ENCODE results near the gene CHD5. TPM values are rescaled to one million over a fixed set of nuclear protein-coding genes. Genes with fewer than 3 reads are reported as not detected.

The CHD5 gene
- polyA plus RNA-seq, 1 donor (not counting 4 experiments of a cell fraction or from before 2014, with no cell fraction given), result 0.07 TPM

GRCh38 chr1:6170116-6170741, 9.9 kb downstream of the CHD5 start:
- Histone ChIP-seq H2AFZ (ENCODE audit: control insufficient read depth, low read length) (no peak overlapping the region), H3K4me3 (ENCODE audit: control insufficient read depth in 2 of 3, extremely low read depth in 1 of 3, insufficient read depth in 2 of 3, low read depth in 1 of 3, low read length in 3 of 3) (no peak overlapping the region), H3K9ac (ENCODE audit: control insufficient read depth, extremely low read depth, insufficient read depth, low read length) (no peak overlapping the region), H3K27ac (ENCODE audit: control insufficient read depth, insufficient read depth, low read length) (no peak overlapping the region), H3K4me1 (ENCODE audit: control insufficient read depth, extremely low read depth, insufficient read depth, low read length) (no peaks in the 10 kb centered on the region), H3K9me1 (ENCODE audit: control insufficient read depth, extremely low read depth, insufficient read depth, low read length) (no peaks in the 10 kb centered on the region), H3K36me3 (ENCODE audit: control insufficient read depth in 2 of 2, extremely low read depth in 1 of 2, insufficient read depth in 2 of 2, low read length in 2 of 2) (no peaks in the 10 kb centered on the region), H3K27me3 (ENCODE audit: control insufficient read depth, extremely low read depth, insufficient read depth, low read length) (peaks cover 40% of the 10 kb centered on the region), H3K9me3 (ENCODE audit: control insufficient read depth, low read depth, low read length) (no peaks in the 10 kb centered on the region), H3K79me2 (ENCODE audit: control insufficient read depth, insufficient read depth, low read length) (no peaks in the 10 kb centered on the region), H4K20me1 (ENCODE audit: control insufficient read depth, extremely low read depth, insufficient read depth, low read length) (no peaks in the 10 kb centered on the region), H3K4me2 (ENCODE audit: control insufficient read depth, extremely low read depth, insufficient read depth, low read depth, low read length) (no peak overlapping the region)
- no peak for DNase-seq (ENCODE audit: low read depth, low spot score)
- dilution Hi-C loops (cut with MboI; ENCODE audit: extremely low pct_ligation_motif_present, low sequenced_read_pairs), result no loop called here
- TF ChIP-seq EZH2 (IDR thresholded peaks at IDR 0.05; ENCODE audit: low read length), result no peak
- TF ChIP-seq, protein P1, sequence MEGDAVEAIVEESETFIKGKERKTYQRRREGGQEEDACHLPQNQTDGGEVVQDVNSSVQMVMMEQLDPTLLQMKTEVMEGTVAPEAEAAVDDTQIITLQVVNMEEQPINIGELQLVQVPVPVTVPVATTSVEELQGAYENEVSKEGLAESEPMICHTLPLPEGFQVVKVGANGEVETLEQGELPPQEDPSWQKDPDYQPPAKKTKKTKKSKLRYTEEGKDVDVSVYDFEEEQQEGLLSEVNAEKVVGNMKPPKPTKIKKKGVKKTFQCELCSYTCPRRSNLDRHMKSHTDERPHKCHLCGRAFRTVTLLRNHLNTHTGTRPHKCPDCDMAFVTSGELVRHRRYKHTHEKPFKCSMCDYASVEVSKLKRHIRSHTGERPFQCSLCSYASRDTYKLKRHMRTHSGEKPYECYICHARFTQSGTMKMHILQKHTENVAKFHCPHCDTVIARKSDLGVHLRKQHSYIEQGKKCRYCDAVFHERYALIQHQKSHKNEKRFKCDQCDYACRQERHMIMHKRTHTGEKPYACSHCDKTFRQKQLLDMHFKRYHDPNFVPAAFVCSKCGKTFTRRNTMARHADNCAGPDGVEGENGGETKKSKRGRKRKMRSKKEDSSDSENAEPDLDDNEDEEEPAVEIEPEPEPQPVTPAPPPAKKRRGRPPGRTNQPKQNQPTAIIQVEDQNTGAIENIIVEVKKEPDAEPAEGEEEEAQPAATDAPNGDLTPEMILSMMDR (optimal IDR thresholded peaks at IDR 0.05 in 1 of 3, IDR thresholded peaks at IDR 0.05 in 1 of 3, conservative IDR thresholded peaks at IDR 0.05 in 1 of 3; ENCODE audit: extremely low read depth in 1 of 3, insufficient read depth in 2 of 3, low read length in 3 of 3), result no peak
- no peak for FAIRE-seq

DNA sequence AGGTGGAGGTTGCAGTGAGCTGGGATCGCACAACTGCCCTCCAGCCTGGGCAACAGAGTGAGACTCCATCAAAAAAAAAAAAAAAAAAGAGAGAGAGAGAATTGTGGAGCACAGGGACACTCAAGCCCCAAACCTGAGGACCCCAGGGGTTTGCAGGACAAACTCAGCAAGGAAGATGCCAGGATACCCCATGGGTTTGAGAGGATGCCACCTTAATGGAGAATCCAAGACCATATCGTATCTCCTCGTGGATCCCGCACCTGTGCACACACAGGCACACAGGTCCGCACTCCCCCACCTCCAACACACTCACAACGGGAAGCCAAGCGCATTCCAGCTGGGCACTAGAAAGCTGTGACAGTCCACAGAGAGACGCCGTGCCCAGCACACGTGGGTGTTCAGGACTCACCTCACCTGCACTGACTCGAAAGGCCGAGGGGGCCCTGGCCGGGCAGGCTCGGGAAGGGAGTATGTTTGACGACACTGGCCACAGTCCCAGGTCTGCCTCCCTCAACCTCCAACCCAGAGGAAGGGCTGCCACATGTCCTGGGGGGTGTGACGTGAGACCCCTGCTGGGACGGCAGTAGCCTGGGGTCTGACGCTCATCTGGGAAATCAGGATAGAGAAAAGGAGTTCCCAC, 11.1 kb downstream of the CHD5 start:
- Histone ChIP-seq H3K9me3 (ENCODE audit: control insufficient read depth, low read depth, low read length) (no peaks in the 10 kb centered on the region), H3K4me2 (ENCODE audit: control insufficient read depth, extremely low read depth, insufficient read depth, low read depth, low read length) (no peak overlapping the region), H3K4me1 (ENCODE audit: control insufficient read depth, extremely low read depth, insufficient read depth, low read length) (no peaks in the 10 kb centered on the region), H3K79me2 (ENCODE audit: control insufficient read depth, insufficient read depth, low read length) (no peaks in the 10 kb centered on the region), H3K36me3 (ENCODE audit: control insufficient read depth in 2 of 2, extremely low read depth in 1 of 2, insufficient read depth in 2 of 2, low read length in 2 of 2) (no peaks in the 10 kb centered on the region), H3K27me3 (ENCODE audit: control insufficient read depth, extremely low read depth, insufficient read depth, low read length) (peaks cover 42% of the 10 kb centered on the region), H3K4me3 (ENCODE audit: control insufficient read depth in 2 of 3, extremely low read depth in 1 of 3, insufficient read depth in 2 of 3, low read depth in 1 of 3, low read length in 3 of 3) (no peak overlapping the region), H2AFZ (ENCODE audit: control insufficient read depth, low read length) (no peak overlapping the region), H4K20me1 (ENCODE audit: control insufficient read depth, extremely low read depth, insufficient read depth, low read length) (no peaks in the 10 kb centered on the region), H3K9ac (ENCODE audit: control insufficient read depth, extremely low read depth, insufficient read depth, low read length) (no peak overlapping the region), H3K9me1 (ENCODE audit: control insufficient read depth, extremely low read depth, insufficient read depth, low read length) (no peaks in the 10 kb centered on the region), H3K27ac (ENCODE audit: control insufficient read depth, insufficient read depth, low read length) (no peak overlapping the region)
- FAIRE-seq (no peak), DNase-seq (ENCODE audit: low read depth, low spot score) (no peak)
- dilution Hi-C loops (cut with MboI; ENCODE audit: extremely low pct_ligation_motif_present, low sequenced_read_pairs), result no loop called here
- TF ChIP-seq EZH2 (IDR thresholded peaks at IDR 0.05; ENCODE audit: low read length), result no peak
- TF ChIP-seq, protein P1 (optimal IDR thresholded peaks at IDR 0.05 in 1 of 3, IDR thresholded peaks at IDR 0.05 in 1 of 3, conservative IDR thresholded peaks at IDR 0.05 in 1 of 3; ENCODE audit: extremely low read depth in 1 of 3, insufficient read depth in 2 of 3, low read length in 3 of 3), result no peak

Measured in keratinocyte (primary cell).